ENCODE results near the gene RAB9B. TPM values are rescaled to one million over a fixed set of nuclear protein-coding genes. Genes with fewer than 3 reads are reported as not detected.

RAB9B gene
- polyA plus RNA-seq, 1 donor (not counting 4 experiments of a cell fraction or from before 2014, with no cell fraction given): 0.28 TPM

DNA sequence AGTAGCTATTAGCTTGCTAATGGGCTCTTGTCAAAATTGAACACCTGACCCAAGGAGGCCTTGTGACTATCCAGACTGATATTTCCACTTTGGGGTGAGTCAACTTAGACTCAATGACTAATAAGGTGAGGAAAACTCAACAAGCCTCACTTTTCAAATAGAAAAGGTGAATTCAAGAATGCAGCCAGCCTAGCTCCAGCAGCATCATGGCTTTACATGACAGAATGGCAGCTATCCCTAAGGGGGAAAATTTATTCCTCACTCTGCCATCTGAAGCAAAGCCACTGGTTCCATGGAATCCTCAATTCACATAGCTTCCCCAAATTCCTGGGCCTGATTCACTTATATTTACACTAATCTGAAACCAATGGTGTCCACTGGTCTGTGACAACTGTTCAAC lies 29.1 kb upstream of the RAB9B start:
- H3K9me3 ChIP-seq (ENCODE audit: control insufficient read depth, low read depth, low read length): no peaks in the 10 kb centered on the region
- no peak overlapping the region for H2AFZ ChIP-seq (ENCODE audit: control insufficient read depth, low read length)
- no peaks in the 10 kb centered on the region for H3K9me1 ChIP-seq (ENCODE audit: control insufficient read depth, extremely low read depth, insufficient read depth, low read length)
- no peaks in the 10 kb centered on the region for H3K36me3 ChIP-seq (ENCODE audit: control insufficient read depth in 2 of 2, extremely low read depth in 1 of 2, insufficient read depth in 2 of 2, low read length in 2 of 2)
- H4K20me1 ChIP-seq (ENCODE audit: control insufficient read depth, extremely low read depth, insufficient read depth, low read length): no peaks in the 10 kb centered on the region
- DNase-seq (ENCODE audit: low read depth, low spot score) (no peak), FAIRE-seq (no peak)
- no peak overlapping the region for H3K27ac ChIP-seq (ENCODE audit: control insufficient read depth, insufficient read depth, low read length)
- H3K79me2 ChIP-seq (ENCODE audit: control insufficient read depth, insufficient read depth, low read length): no peaks in the 10 kb centered on the region
- TF ChIP-seq EZH2 (IDR thresholded peaks at IDR 0.05; ENCODE audit: low read length): no peak
- TF ChIP-seq, protein P1, sequence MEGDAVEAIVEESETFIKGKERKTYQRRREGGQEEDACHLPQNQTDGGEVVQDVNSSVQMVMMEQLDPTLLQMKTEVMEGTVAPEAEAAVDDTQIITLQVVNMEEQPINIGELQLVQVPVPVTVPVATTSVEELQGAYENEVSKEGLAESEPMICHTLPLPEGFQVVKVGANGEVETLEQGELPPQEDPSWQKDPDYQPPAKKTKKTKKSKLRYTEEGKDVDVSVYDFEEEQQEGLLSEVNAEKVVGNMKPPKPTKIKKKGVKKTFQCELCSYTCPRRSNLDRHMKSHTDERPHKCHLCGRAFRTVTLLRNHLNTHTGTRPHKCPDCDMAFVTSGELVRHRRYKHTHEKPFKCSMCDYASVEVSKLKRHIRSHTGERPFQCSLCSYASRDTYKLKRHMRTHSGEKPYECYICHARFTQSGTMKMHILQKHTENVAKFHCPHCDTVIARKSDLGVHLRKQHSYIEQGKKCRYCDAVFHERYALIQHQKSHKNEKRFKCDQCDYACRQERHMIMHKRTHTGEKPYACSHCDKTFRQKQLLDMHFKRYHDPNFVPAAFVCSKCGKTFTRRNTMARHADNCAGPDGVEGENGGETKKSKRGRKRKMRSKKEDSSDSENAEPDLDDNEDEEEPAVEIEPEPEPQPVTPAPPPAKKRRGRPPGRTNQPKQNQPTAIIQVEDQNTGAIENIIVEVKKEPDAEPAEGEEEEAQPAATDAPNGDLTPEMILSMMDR (optimal IDR thresholded peaks at IDR 0.05 in 1 of 3, IDR thresholded peaks at IDR 0.05 in 1 of 3, conservative IDR thresholded peaks at IDR 0.05 in 1 of 3; ENCODE audit: extremely low read depth in 1 of 3, insufficient read depth in 2 of 3, low read length in 3 of 3): no peak
- no peak overlapping the region for H3K9ac ChIP-seq (ENCODE audit: control insufficient read depth, extremely low read depth, insufficient read depth, low read length)
- no peak overlapping the region for H3K4me2 ChIP-seq (ENCODE audit: control insufficient read depth, extremely low read depth, insufficient read depth, low read depth, low read length)
- dilution Hi-C loops (cut with MboI; ENCODE audit: extremely low pct_ligation_motif_present, low sequenced_read_pairs): no loop called here
- no peak overlapping the region for H3K4me3 ChIP-seq (ENCODE audit: control insufficient read depth in 2 of 3, extremely low read depth in 1 of 3, insufficient read depth in 2 of 3, low read depth in 1 of 3, low read length in 3 of 3)
- no peaks in the 10 kb centered on the region for H3K27me3 ChIP-seq (ENCODE audit: control insufficient read depth, extremely low read depth, insufficient read depth, low read length)
- peaks cover 5% of the 10 kb centered on the region for H3K4me1 ChIP-seq (ENCODE audit: control insufficient read depth, extremely low read depth, insufficient read depth, low read length)

DNA sequence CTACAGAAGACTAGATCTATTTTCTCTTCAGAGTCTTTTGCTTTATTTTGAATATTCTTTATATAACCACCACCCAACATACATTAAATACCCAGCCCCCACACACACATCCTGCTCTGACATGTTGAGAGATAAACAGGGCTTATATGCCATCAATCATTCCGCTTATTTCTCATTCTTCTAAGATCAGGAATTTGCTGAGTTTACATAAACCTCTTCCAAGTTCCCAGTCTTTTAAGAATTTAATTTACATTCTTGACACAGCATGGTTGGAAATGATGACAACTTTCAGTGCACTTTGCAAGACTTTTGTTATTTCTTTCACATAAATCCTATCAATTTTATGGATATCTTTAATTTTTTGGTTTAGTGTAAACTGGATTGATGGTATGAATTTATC lies 17.5 kb upstream of the RAB9B start:
- no peaks in the 10 kb centered on the region for H4K20me1 ChIP-seq (ENCODE audit: control insufficient read depth, extremely low read depth, insufficient read depth, low read length)
- no peak overlapping the region for H3K4me3 ChIP-seq (ENCODE audit: control insufficient read depth in 2 of 3, extremely low read depth in 1 of 3, insufficient read depth in 2 of 3, low read depth in 1 of 3, low read length in 3 of 3)
- no peaks in the 10 kb centered on the region for H3K36me3 ChIP-seq (ENCODE audit: control insufficient read depth in 2 of 2, extremely low read depth in 1 of 2, insufficient read depth in 2 of 2, low read length in 2 of 2)
- DNase-seq (ENCODE audit: low read depth, low spot score) (no peak), FAIRE-seq (no peak)
- H3K79me2 ChIP-seq (ENCODE audit: control insufficient read depth, insufficient read depth, low read length): no peaks in the 10 kb centered on the region
- H2AFZ ChIP-seq (ENCODE audit: control insufficient read depth, low read length): no peak overlapping the region
- no peak for TF ChIP-seq EZH2 (IDR thresholded peaks at IDR 0.05; ENCODE audit: low read length)
- TF ChIP-seq, protein P1 (optimal IDR thresholded peaks at IDR 0.05 in 1 of 3, IDR thresholded peaks at IDR 0.05 in 1 of 3, conservative IDR thresholded peaks at IDR 0.05 in 1 of 3; ENCODE audit: extremely low read depth in 1 of 3, insufficient read depth in 2 of 3, low read length in 3 of 3): no peak
- H3K9ac ChIP-seq (ENCODE audit: control insufficient read depth, extremely low read depth, insufficient read depth, low read length): no peak overlapping the region
- no peaks in the 10 kb centered on the region for H3K9me3 ChIP-seq (ENCODE audit: control insufficient read depth, low read depth, low read length)
- dilution Hi-C loops (cut with MboI; ENCODE audit: extremely low pct_ligation_motif_present, low sequenced_read_pairs): no loop called here
- no peaks in the 10 kb centered on the region for H3K27me3 ChIP-seq (ENCODE audit: control insufficient read depth, extremely low read depth, insufficient read depth, low read length)
- H3K27ac ChIP-seq (ENCODE audit: control insufficient read depth, insufficient read depth, low read length): no peak overlapping the region
- H3K4me2 ChIP-seq (ENCODE audit: control insufficient read depth, extremely low read depth, insufficient read depth, low read depth, low read length): no peak overlapping the region
- peaks cover 4% of the 10 kb centered on the region for H3K4me1 ChIP-seq (ENCODE audit: control insufficient read depth, extremely low read depth, insufficient read depth, low read length)
- no peaks in the 10 kb centered on the region for H3K9me1 ChIP-seq (ENCODE audit: control insufficient read depth, extremely low read depth, insufficient read depth, low read length)
